H1 (cell line): ENCODE results near the gene CEP104. TPM values are rescaled to one million over a fixed set of nuclear protein-coding genes. Genes with fewer than 3 reads are reported as not detected.

Experiments
- CTCF ChIA-PET: fragments of 300-600 bp; sonication (Branson Sonifier 250); formaldehyde crosslinking; loops from one replicate; lab custom pipeline; 2021; ENCODE audit not compliant: partially characterized antibody; lab: Charles Lee
- POLR2A ChIA-PET: fragments of 300-600 bp; sonication (Branson Sonifier 250); formaldehyde crosslinking; loops from one replicate; lab custom pipeline; 2021; ENCODE audit warnings: inconsistent platforms; ENCODE audit not compliant: partially characterized antibody; lab: Charles Lee
- DNase-seq, 2 experiments: peaks; one replicate each; pipeline versions ENCODE4 v3.0.0 to v3.0.0-alpha.2; 2010 to 2022; ENCODE audit warnings: low spot score in 2 of 2, low read depth in 1 of 2, mixed read lengths in 1 of 2
- FAIRE-seq: peaks from 2 replicates; lab custom pipeline; 2011; peaks lifted over from hg19 to GRCh38; lab: Jason Lieb, UNC
- H2AFZ ChIP-seq: 2 replicates; pipeline ENCODE4 v1.8.1; 2012; ENCODE audit warnings: low read length, inconsistent platforms
- H2AK5ac ChIP-seq: 2 replicates; pipeline ENCODE4 v1.6.1; 2013; ENCODE audit warnings: low read depth, low read length
- H2BK120ac ChIP-seq: replicated peaks from 2 replicates; pipeline ENCODE3; 2013; ENCODE audit warnings: low read depth, low read length, inconsistent platforms
- H2BK12ac ChIP-seq: 2 replicates; pipeline ENCODE4 v1.6.1; 2013; ENCODE audit warnings: low read depth, low read length
- H2BK15ac ChIP-seq: 2 replicates; pipeline ENCODE4 v1.6.1; 2013; ENCODE audit warnings: low read length
- H2BK20ac ChIP-seq: 2 replicates; pipeline ENCODE4 v1.6.1; 2013; ENCODE audit warnings: low read length
- H2BK5ac ChIP-seq: 2 replicates; pipeline ENCODE4 v1.6.1; 2013; ENCODE audit warnings: low read depth, low read length
- H3K14ac ChIP-seq: 2 replicates; pipeline ENCODE4 v1.6.1; 2013; ENCODE audit warnings: inconsistent platforms; ENCODE audit not compliant: insufficient read length
- H3K18ac ChIP-seq: 2 replicates; pipeline ENCODE4 v1.6.1; 2013; ENCODE audit warnings: low read length; ENCODE audit errors: extremely low read depth
- H3K23ac ChIP-seq: 2 replicates; pipeline ENCODE4 v1.6.1; 2013; ENCODE audit warnings: inconsistent platforms; ENCODE audit not compliant: insufficient read length
- H3K23me2 ChIP-seq: 2 replicates; pipeline ENCODE4 v1.6.1; 2013; ENCODE audit warnings: low read depth, low read length
- H3K27ac ChIP-seq: 2 replicates; pipeline ENCODE4 v1.6.1; 2011; ENCODE audit warnings: low read depth, low read length, inconsistent platforms
- H3K27me3 ChIP-seq, 4 experiments: replicated peaks in 1 of 4; 1 replicate in 1 of 4; 2 replicates in 3 of 4; pipeline versions ENCODE4 v1.6.1 to v1.8.1; 2011 to 2013; ENCODE audit warnings: low read length in 3 of 4, mild to moderate bottlenecking in 3 of 4, inconsistent platforms in 2 of 4, mixed read lengths in 2 of 4, moderate library complexity in 1 of 4; ENCODE audit not compliant: control insufficient read depth in 3 of 4, insufficient read depth in 3 of 4; ENCODE audit errors: extremely low read depth in 1 of 4
- H3K36me3 ChIP-seq, 4 experiments: 2 replicates each; pipeline versions ENCODE4 v1.6.1 to v1.8.1; 2011 to 2013; ENCODE audit warnings: mild to moderate bottlenecking in 4 of 4, low read length in 3 of 4, moderate library complexity in 2 of 4, control low read depth in 1 of 4, inconsistent platforms in 1 of 4; ENCODE audit not compliant: insufficient read depth in 4 of 4, control insufficient read depth in 2 of 4
- H3K4ac ChIP-seq: replicated peaks from 2 replicates; pipeline ENCODE3; 2013; ENCODE audit warnings: low read length, low read depth, mixed read lengths, inconsistent platforms; ENCODE audit not compliant: insufficient read length
- H3K4me1 ChIP-seq, 4 experiments: replicated peaks in 1 of 4; 1 replicate in 1 of 4; 2 replicates in 3 of 4; pipeline versions ENCODE4 v1.6.1 to v1.8.1; 2011 to 2013; ENCODE audit warnings: low read length in 3 of 4, inconsistent platforms in 2 of 4, mixed read lengths in 1 of 4; ENCODE audit not compliant: insufficient read depth in 4 of 4, control insufficient read depth in 3 of 4
- H3K4me2 ChIP-seq, 2 experiments: 2 replicates each; pipeline versions ENCODE4 v1.6.1 to v1.8.1; 2011 to 2013; ENCODE audit warnings: low read depth in 2 of 2, low read length in 2 of 2, control low read depth in 1 of 2, inconsistent platforms in 1 of 2, mild to moderate bottlenecking in 1 of 2; ENCODE audit not compliant: insufficient read depth in 1 of 2
- H3K4me3 ChIP-seq, 4 experiments: fragments of 200-600, 300-600 bp in 1 of 4; sonication (generic), shearing (Covaris generic), sonication (Bioruptor Twin) in 1 of 4; 2 replicates each; pipeline versions ENCODE4 v1.5.1 to v1.8.1; 2011 to 2016; ENCODE audit warnings: low read length in 4 of 4, low read depth in 3 of 4, control low read depth in 2 of 4, inconsistent platforms in 2 of 4, mild to moderate bottlenecking in 2 of 4, mixed read lengths in 1 of 4, moderate library complexity in 1 of 4; ENCODE audit not compliant: insufficient read depth in 2 of 4; ENCODE audit errors: extremely low read depth in 1 of 4
- H3K56ac ChIP-seq: replicated peaks from 2 replicates; pipeline ENCODE3; 2013; ENCODE audit warnings: low read depth, mild to moderate bottlenecking, mixed read lengths, low read length, inconsistent platforms; ENCODE audit not compliant: insufficient read length
- H3K79me1 ChIP-seq: 2 replicates; pipeline ENCODE4 v1.6.1; 2013; ENCODE audit warnings: low read depth, low read length, control low read depth
- H3K79me2 ChIP-seq, 2 experiments: 2 replicates each; pipeline versions ENCODE4 v1.6.1 to v1.8.1; 2012 to 2013; ENCODE audit warnings: low read length in 2 of 2, mild to moderate bottlenecking in 2 of 2, inconsistent platforms in 1 of 2; ENCODE audit not compliant: insufficient read depth in 2 of 2, control insufficient read depth in 1 of 2
- H3K9ac ChIP-seq, 4 experiments: replicated peaks in 1 of 4; 1 replicate in 1 of 4; 2 replicates in 3 of 4; pipeline versions ENCODE4 v1.6.1 to v1.8.1; 2011 to 2013; ENCODE audit warnings: low read depth in 3 of 4, low read length in 3 of 4, control low read depth in 2 of 4, mild to moderate bottlenecking in 2 of 4, moderate library complexity in 2 of 4, inconsistent platforms in 1 of 4; ENCODE audit errors: extremely low read depth in 1 of 4
- H3K9me3 ChIP-seq, 2 experiments: 2 replicates each; pipeline versions ENCODE4 v1.6.1 to v1.8.1; 2012 to 2013; ENCODE audit warnings: mild to moderate bottlenecking in 2 of 2, moderate library complexity in 2 of 2, control low read depth in 1 of 2, inconsistent platforms in 1 of 2, low read depth in 1 of 2, low read length in 1 of 2, mixed read lengths in 1 of 2; ENCODE audit not compliant: insufficient read depth in 2 of 2
- H4K20me1 ChIP-seq, 2 experiments: replicated peaks in 1 of 2; 2 replicates each; pipeline versions ENCODE3 to v1.8.1; 2011 to 2013; ENCODE audit warnings: inconsistent platforms in 2 of 2, low read length in 2 of 2, mild to moderate bottlenecking in 1 of 2; ENCODE audit not compliant: insufficient read depth in 2 of 2, control insufficient read depth in 1 of 2
- H4K5ac ChIP-seq: 2 replicates; pipeline ENCODE4 v1.6.1; 2013; ENCODE audit warnings: low read length, low read depth, mixed read lengths, inconsistent platforms; ENCODE audit not compliant: insufficient read length
- H4K8ac ChIP-seq: 2 replicates; pipeline ENCODE4 v1.8.0; 2013; ENCODE audit warnings: mild to moderate bottlenecking, moderate library complexity, low read length, inconsistent platforms; ENCODE audit not compliant: insufficient read depth; ENCODE audit errors: extremely low read depth
- H4K91ac ChIP-seq: replicated peaks from 2 replicates; pipeline ENCODE3; 2013; ENCODE audit warnings: low read length, mixed read lengths, inconsistent platforms; ENCODE audit not compliant: insufficient read length
- CBX8 ChIP-seq: fragments of 300-800, 300-1000 bp; sonication (generic); IDR thresholded peaks from 2 replicates; pipeline ENCODE4 v1.7.1; 2016; ENCODE audit warnings: low read depth, low read length, borderline replicate concordance
- RAD21 ChIP-seq, 2 experiments: IDR thresholded peaks in 1 of 2; conservative IDR thresholded peaks in 1 of 2; 2 replicates each; pipeline ENCODE4 v1.6.1; 2011; ENCODE audit warnings: low read depth in 2 of 2, low read length in 2 of 2, improper control_type of control experiment in 1 of 2, inconsistent platforms in 1 of 2, mild to moderate bottlenecking in 1 of 2, moderate library complexity in 1 of 2
- RNF2 ChIP-seq: fragments of 200-900, 300-1000 bp; sonication (generic); IDR thresholded peaks from 2 replicates; pipeline ENCODE4 v1.7.1; 2016; ENCODE audit warnings: borderline replicate concordance, low read depth, mild to moderate bottlenecking, antibody characterized with exemption, low read length; ENCODE audit not compliant: poor library complexity, severe bottlenecking; ENCODE audit errors: missing control alignments
- SP2 ChIP-seq: IDR thresholded peaks from 2 replicates; pipeline ENCODE4 v1.6.1; 2012; ENCODE audit warnings: mild to moderate bottlenecking, low read length, inconsistent platforms
- WGBS, 2 experiments: shearing (Covaris generic) in 1 of 2; methylation state at CpG; one replicate each; pipeline versions ENCODE4 v1.1.6 to v1.1.7; 2013 to 2015; ENCODE audit warnings: low lambda C conversion rate in 2 of 2, mixed read lengths in 2 of 2, inconsistent platforms in 1 of 2, low coverage in 1 of 2, missing lambda C conversion rate in 1 of 2; ENCODE audit not compliant: insufficient replicate concordance in 2 of 2, insufficient coverage in 1 of 2, insufficient read length in 1 of 2; ENCODE audit errors: extremely low coverage in 1 of 2, missing lambda C conversion rate in 1 of 2; 5-methylcytosine and 5-hydroxymethylcytosine counted together
- polyA plus RNA-seq, 7 experiments: library from polyadenylated mRNA; depleted of rRNA in 3 of 7; stranded (reverse) in 5 of 7; unstranded in 2 of 7; fragments of >200 nt in 5 of 7; fragments of 200-250 nt in 2 of 7; gene quantifications; 1 replicate in 5 of 7; 2 replicates in 1 of 7; 4 replicates in 1 of 7; pipeline versions ENCODE4 v1.2.1 to v1.2.3, GENCODE V29; 2011 to 2013; ENCODE audit warnings: missing spikeins in 2 of 7, mixed read lengths in 2 of 7
- total RNA-seq: library from RNA; stranded (reverse); fragmentation: NEBNext Ultra II Directional; extraction: Animal tissue kit (Norgen Biotek cat#: 25700); gene quantifications from 2 replicates; pipeline ENCODE4 v1.2.1, GENCODE V29; 2021
- TF ChIP-seq, protein P1 (sequence below), 3 experiments: IDR thresholded peaks; 1 replicate in 2 of 3; 2 replicates in 1 of 3; pipeline versions ENCODE4 v1.5.1 to v1.6.1; 2011; ENCODE audit warnings: low read length in 3 of 3, mild to moderate bottlenecking in 3 of 3, inconsistent platforms in 2 of 3, low read depth in 1 of 3, moderate library complexity in 1 of 3; ENCODE audit not compliant: insufficient read depth in 1 of 3; ENCODE audit errors: control extremely low read depth in 1 of 3

CEP104 gene
- total and polyA plus RNA-seq, 2 of the 8 experiments (the other 6 are each of a cell fraction or from before 2014, with no cell fraction given): 8.0 to 43.9 TPM

DNA sequence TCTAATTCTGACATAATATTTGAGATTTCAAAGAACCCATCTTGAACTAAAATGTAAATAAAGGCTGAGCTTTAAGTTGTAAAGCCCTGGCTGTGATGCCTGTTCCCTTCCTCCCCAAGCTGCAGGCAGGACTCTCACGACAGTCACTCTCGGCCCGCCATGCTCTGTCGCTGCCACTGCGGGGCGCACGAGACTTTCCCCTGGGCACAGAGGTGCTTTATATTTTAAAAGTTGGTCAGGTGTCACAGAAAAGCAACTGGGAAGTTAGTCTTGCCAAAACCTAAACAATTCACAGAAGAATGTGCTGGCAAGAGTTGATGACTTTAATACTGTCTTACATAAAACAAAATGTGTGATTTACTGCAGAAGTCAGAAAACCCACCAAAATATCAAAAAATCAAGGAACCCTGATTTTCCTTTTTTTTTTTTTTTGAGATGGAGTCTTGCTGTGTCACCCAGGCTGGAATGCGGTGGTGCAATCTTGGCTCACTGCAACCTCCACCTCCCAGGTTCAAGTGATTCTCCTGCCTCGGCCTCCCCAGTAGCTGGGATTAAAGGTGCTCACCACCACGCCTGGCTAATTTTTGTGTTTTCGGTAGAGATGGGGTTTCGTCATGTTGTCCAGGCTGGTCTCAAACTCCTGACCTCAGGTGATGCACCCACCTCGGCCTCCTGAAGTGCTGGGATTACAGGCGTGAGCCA, 71.4 kb downstream of the CEP104 start:
- Histone ChIP-seq H3K56ac (no peak overlapping the region), H3K79me2 (peaks cover 4 to 36% of the 10 kb centered on the region in 2 experiments; a peak in 3 of 4 replicates), H2BK12ac (no peak overlapping the region), H3K23me2 (no peaks in the 10 kb centered on the region), H4K5ac (no peak overlapping the region), H3K27ac (no peak overlapping the region), H3K79me1 (peaks cover 24% of the 10 kb centered on the region), H4K8ac (no peak overlapping the region), H3K27me3 (no peaks in the 10 kb centered on the region), H3K18ac (no peak overlapping the region), H3K23ac (no peak overlapping the region), H2AK5ac (no peak overlapping the region), H2BK5ac (no peak overlapping the region), H3K4ac (no peak overlapping the region), H3K14ac (no peak overlapping the region), H3K36me3 (peaks cover 30 to 56% (median 50%) of the 10 kb centered on the region in 4 experiments), H4K91ac (no peak overlapping the region), H3K4me2 (no peak overlapping the region), H3K4me3 (no peak overlapping the region), H3K9ac (no peak overlapping the region), H3K9me3 (no peaks in the 10 kb centered on the region), H2BK20ac (no peak overlapping the region), H3K4me1 (peaks cover 0 to 13% (median 10%) of the 10 kb centered on the region in 4 experiments; a peak in 5 of 7 replicates), H4K20me1 (peaks cover 12 to 25% of the 10 kb centered on the region in 2 experiments), H2BK15ac (no peak overlapping the region), H2BK120ac (no peak overlapping the region), H2AFZ (no peak overlapping the region)
- 76% methylated on average over 13 of the region's 14 CpGs; no CpG with 5 or more reads in 1 of the 2 experiments for WGBS, 2 experiments
- CTCF ChIA-PET: interaction anchor here (0.5 to 5.7 kb wide), 19 partner anchors 7 to 648 kb away, joined by 3 to 40 read pairs (median 4); partner anchors contain the start of gene LRRC47
- POLR2A ChIA-PET: interaction anchor here (2.3 to 9.8 kb wide), 3 partner anchors 8 to 11 kb away, joined by 11 to 84 read pairs (median 11); partner anchors contain the start of gene LRRC47
- FAIRE-seq (no peak), DNase-seq (peak in 1 of 2 experiments; percentile 84)
- TF ChIP-seq RAD21 (IDR thresholded peaks at IDR 0.05 in 1 of 2, conservative IDR thresholded peaks at IDR 0.05 in 1 of 2; ENCODE audit: low read depth in 2 of 2, low read length in 2 of 2): peak; percentile 87 to 90
- no peak for TF ChIP-seq SP2
- no peak for TF ChIP-seq CBX8
- TF ChIP-seq RNF2: no peak
- TF ChIP-seq, protein P1, sequence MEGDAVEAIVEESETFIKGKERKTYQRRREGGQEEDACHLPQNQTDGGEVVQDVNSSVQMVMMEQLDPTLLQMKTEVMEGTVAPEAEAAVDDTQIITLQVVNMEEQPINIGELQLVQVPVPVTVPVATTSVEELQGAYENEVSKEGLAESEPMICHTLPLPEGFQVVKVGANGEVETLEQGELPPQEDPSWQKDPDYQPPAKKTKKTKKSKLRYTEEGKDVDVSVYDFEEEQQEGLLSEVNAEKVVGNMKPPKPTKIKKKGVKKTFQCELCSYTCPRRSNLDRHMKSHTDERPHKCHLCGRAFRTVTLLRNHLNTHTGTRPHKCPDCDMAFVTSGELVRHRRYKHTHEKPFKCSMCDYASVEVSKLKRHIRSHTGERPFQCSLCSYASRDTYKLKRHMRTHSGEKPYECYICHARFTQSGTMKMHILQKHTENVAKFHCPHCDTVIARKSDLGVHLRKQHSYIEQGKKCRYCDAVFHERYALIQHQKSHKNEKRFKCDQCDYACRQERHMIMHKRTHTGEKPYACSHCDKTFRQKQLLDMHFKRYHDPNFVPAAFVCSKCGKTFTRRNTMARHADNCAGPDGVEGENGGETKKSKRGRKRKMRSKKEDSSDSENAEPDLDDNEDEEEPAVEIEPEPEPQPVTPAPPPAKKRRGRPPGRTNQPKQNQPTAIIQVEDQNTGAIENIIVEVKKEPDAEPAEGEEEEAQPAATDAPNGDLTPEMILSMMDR (IDR thresholded peaks at IDR 0.05; ENCODE audit: control extremely low read depth in 1 of 3, insufficient read depth in 1 of 3, low read depth in 1 of 3, low read length in 3 of 3): peak; percentile 76 to 88 (median 87)
